Effector CD4-positive, alpha-beta T cell (primary cell): ENCODE data around the gene OR4C5. TPM values are rescaled to one million over a fixed set of nuclear protein-coding genes. Genes with fewer than 3 reads are reported as not detected.
"Not testable (repeated sequence)": the region's sequence is repeated elsewhere in the genome, so short reads cannot be mapped to it uniquely, and the experiment has no call there.

ENCODE experiments used
- DNase-seq: peaks from one replicate; pipeline ENCODE4 v3.0.0-alpha.2; 2020
- total RNA-seq: gene quantifications from one replicate; lab custom pipeline; 2026; lab: John Stamatoyannopoulos, UW

The OR4C5 gene
- total RNA-seq: not detected

DNA sequence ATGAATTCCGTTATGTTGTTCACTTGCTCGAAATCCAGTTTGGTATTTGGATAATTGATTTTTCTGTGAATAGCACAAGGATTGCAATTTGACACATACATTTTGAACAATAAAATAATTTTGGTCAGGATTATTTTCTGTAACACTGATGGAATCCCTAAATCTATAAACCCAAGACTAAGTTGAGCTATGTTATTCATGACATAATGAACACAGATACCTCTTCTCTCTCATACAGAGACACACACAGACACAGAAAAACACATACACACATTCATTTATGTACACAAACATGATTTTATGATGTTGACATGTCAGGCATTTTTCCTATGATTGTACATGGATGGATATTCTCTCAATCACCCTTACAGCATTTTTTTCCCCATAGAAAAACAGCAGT lies at the start of gene OR4C5:
TSS of gene OR4C5 (minus strand) at position 101 of the 400 bp plus-strand sequence. CDS start at position 101, 0 bp downstream.
- no peak for DNase-seq

GRCh38 chr11:48384670-48385069 lies 18.4 kb upstream of the OR4C5 start:
- DNase-seq: no peak

- DNase-seq: not testable (repeated sequence)
These were observed 17.9 kb upstream of the OR4C5 start for GRCh38 chr11:48384151-48384550.

GRCh38 chr11:48361289-48361688 lies 5.0 kb downstream of the OR4C5 start:
- not testable (repeated sequence) for DNase-seq

DNA sequence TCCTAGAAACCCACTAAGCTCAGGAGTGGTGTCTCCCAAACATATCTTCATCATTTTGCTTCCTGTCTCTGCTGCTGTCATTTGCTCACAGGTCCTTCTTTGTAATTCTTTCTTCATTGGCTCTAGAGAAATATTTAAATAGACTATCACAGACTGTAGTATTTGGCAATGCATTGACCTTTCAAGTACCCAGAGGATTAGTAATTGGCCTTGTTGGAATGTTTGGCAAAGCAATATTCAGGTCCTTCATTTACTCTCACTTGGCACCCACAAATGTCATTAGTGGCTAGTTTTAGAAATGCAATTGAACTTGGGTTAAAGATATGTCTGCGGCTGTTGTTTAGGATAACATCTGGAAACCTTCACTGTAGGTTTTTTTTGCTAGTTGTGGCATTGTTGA lies 11.6 kb downstream of the OR4C5 start:
- no peak for DNase-seq

GRCh38 chr11:48354013-48354412 lies 12.3 kb downstream of the OR4C5 start:
- no peak for DNase-seq

DNA sequence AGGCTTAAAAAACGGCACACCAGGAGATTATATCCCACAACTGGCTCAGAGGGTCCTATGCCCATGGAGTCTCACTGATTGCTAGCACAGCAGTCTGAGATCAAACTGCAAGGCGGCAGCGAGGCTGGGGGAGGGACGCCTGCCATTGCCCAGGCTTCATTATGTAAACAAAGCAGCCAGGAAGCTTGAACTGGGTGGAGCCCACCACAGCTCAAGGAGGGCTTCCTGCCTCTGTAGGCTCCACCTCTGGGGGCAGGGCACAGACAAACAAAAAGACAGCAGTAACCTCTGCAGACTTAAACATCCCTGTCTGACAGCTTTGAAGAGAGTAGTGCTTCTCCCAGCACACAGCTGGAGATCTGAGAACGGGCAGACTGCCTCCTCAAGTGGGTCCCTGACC lies 20.0 kb downstream of the OR4C5 start:
- DNase-seq: not testable (repeated sequence)

- not testable (repeated sequence) for DNase-seq
These were observed 23.8 kb downstream of the OR4C5 start for GRCh38 chr11:48342505-48342904.

GRCh38 chr11:48341466-48341865 lies 24.8 kb downstream of the OR4C5 start:
- no peak for DNase-seq

DNA sequence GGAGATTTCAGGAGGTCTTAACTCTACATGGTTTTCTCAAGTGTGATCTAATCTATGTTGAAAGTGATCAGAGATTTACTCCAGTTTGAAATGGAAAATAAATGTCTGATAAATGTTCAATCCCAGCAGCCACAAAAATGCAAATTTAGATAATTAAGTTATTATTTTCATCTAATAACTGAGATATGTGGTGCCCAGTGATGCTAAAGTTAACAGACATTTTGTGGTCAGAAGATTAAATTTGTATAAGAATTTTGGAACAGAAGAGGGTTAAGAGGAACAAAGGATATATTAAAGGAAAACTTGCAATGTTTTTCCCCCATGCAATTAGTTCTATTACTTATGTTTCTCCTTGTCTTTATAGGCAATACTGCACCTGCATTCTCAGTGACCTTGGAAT lies 41.6 kb downstream of the OR4C5 start, which contains the start of gene OR4C3:
TSS of gene OR4C3 (plus strand) at position 301 of the 400 bp plus-strand sequence. CDS start 102 bp downstream, outside the sequence.
- DNase-seq: not testable (repeated sequence)

DNA sequence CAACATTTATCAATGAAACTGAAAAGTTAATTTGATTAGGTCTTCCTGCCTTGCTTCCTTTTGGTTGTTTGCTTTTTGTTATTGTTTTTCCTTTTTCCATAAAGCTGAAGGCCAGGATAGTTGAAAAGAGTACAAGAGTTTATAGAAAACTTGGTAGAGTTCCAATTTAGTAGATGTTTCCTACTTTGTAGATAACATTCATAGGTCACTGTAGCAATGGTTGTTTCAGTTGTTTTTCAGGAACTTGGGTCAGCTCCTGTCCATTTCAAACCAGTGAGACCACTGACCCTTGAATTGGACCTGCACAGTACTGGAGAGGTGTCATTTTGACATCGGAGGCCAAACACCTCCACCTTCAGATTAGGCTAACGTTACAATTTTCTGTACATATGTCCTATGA lies 46.5 kb downstream of the OR4C5 start:
- not testable (repeated sequence) for DNase-seq
